Ascending aorta (tissue), 2 donors: ENCODE results near the gene MYBPC1. TPM values are rescaled to one million over a fixed set of nuclear protein-coding genes. Genes with fewer than 3 reads are reported as not detected.

Experiments used
- DNase-seq, 2 donors: peaks; one replicate each; pipeline ENCODE4 v3.0.0-alpha.2; 2019; ENCODE audit warnings: low spot score in 2 of 2
- H3K27ac ChIP-seq, 2 donors: fragments of 200-600 bp; sonication (generic); one replicate each; pipeline ENCODE4 v1.5.1; 2016 to 2017; ENCODE audit warnings: mild to moderate bottlenecking in 1 of 2
- H3K27me3 ChIP-seq: fragments of 200-600 bp; sonication (generic); one replicate; pipeline ENCODE4 v1.5.1; 2017
- H3K36me3 ChIP-seq, 2 donors: fragments of 200-600 bp; sonication (generic); one replicate each; pipeline ENCODE4 v1.5.1; 2016
- H3K4me1 ChIP-seq, 2 donors: fragments of 200-600 bp; sonication (generic); one replicate each; pipeline ENCODE4 v1.5.1; 2016 to 2017; ENCODE audit warnings: mild to moderate bottlenecking in 1 of 2
- H3K4me3 ChIP-seq, 2 donors: fragments of 200-600 bp; sonication (generic); one replicate each; pipeline ENCODE4 v1.5.1; 2016 to 2017; ENCODE audit warnings: mild to moderate bottlenecking in 1 of 2
- H3K9me3 ChIP-seq, 2 donors: fragments of 200-600 bp; sonication (generic); one replicate each; pipeline ENCODE4 v1.5.1; 2016
- intact Hi-C: fragments of 100-400 bp; cut with DNase I; formaldehyde crosslinking; loops from one replicate; pipeline ENCODE4 v1.15.1; 2023
- total RNA-seq: library from RNA; depleted of rRNA; stranded (reverse); fragments of >200 nt; gene quantifications from one replicate; pipeline ENCODE4 v1.1.0, GENCODE V29; 2016
- TF ChIP-seq, protein P1 (sequence below), 3 experiments: fragments of 200-600 bp in 2 of 3; fragments of 450-650 bp in 1 of 3; sonication (generic) in 2 of 3; IDR thresholded peaks; one replicate each; pipeline ENCODE4 v1.5.1; 2016 to 2019; ENCODE audit warnings: antibody characterized with exemption in 3 of 3, mild to moderate bottlenecking in 1 of 3, moderate library complexity in 1 of 3

MYBPC1 gene
- total RNA-seq, 1 donor from 2014 or later = not detected

DNA sequence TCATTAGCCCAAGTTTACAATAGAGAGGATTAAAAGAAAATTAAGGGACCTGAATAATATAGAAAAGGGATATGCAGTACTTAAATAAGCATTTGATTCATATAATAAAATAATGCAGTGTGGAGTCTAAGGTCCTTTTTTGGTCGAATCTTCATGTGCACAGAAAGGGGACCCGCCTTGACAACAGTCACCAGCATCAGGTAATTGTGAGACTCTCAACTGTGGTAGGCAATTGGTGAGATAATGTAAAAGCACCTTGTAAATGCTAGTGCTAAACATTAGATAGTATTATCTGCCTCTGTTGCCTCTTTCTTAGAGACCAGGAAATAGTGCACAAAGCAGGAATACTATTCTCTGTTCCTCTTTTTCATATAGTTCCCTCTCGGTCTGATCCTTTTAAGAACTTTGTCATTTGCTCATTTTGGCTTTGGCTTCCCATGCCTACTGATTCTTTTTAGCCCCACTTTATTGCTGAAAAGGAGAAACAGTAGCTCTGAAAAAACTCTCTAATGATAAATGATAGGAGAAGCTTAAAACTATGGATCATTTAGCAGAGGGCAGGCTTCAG is 120.2 kb downstream of the MYBPC1 start:
- Histone ChIP-seq H3K27me3 (no peaks in the 10 kb centered on the region), H3K4me1 (peaks cover 0 to 3% of the 10 kb centered on the region in 2 donors), H3K4me3 (no peak overlapping the region), H3K9me3 (no peaks in the 10 kb centered on the region), H3K36me3 (peaks cover 0 to 10% of the 10 kb centered on the region in 2 donors), H3K27ac (no peak overlapping the region)
- intact Hi-C loops = no loop called here
- no peak for DNase-seq
- TF ChIP-seq, protein P1, sequence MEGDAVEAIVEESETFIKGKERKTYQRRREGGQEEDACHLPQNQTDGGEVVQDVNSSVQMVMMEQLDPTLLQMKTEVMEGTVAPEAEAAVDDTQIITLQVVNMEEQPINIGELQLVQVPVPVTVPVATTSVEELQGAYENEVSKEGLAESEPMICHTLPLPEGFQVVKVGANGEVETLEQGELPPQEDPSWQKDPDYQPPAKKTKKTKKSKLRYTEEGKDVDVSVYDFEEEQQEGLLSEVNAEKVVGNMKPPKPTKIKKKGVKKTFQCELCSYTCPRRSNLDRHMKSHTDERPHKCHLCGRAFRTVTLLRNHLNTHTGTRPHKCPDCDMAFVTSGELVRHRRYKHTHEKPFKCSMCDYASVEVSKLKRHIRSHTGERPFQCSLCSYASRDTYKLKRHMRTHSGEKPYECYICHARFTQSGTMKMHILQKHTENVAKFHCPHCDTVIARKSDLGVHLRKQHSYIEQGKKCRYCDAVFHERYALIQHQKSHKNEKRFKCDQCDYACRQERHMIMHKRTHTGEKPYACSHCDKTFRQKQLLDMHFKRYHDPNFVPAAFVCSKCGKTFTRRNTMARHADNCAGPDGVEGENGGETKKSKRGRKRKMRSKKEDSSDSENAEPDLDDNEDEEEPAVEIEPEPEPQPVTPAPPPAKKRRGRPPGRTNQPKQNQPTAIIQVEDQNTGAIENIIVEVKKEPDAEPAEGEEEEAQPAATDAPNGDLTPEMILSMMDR (IDR thresholded peaks at IDR 0.05) = no peak

DNA sequence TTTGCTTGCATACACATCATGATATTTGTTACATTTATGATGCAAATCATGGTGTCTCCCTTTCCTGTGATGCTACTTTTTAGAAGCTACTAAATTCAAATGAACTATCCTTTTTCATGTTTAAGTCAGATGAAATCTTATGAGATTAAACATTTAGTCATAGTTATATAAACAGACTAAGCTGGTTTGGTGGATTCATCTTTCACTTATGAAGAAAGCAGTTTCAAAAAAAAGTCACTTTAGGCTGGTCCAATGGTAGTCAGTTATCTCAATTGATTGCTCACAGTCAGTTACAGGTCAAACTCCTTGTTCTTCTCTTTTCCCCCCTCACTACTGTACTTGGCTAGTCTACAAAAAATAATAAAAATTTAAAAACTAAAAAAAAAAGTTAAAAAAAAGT is 124.8 kb downstream of the MYBPC1 start:
- DNase-seq = no peak
- Histone ChIP-seq H3K27ac (no peak overlapping the region), H3K4me3 (no peak overlapping the region), H3K9me3 (no peaks in the 10 kb centered on the region), H3K36me3 (peaks cover 8 to 33% of the 10 kb centered on the region in 2 donors), H3K4me1 (no peaks in the 10 kb centered on the region), H3K27me3 (no peaks in the 10 kb centered on the region)
- intact Hi-C loops = no loop called here
- TF ChIP-seq, protein P1 (IDR thresholded peaks at IDR 0.05) = no peak

DNA sequence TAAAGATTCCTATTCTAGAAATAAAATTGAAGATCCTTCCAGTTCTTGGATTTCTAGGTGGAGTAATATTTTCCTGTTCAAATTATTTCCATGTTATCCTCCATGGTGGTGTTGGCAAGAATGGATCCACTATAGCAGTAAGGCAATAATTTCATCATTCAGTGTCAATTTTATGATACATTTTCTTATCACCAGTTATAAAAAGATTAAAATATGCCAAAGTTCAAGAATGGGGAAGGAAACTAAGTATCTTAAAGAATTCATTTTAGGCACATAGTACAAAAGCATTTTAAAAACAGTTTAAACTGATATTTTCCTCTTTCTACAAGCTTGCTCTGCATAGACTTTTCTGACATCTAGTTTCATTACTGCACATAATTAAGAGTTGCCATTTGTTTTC is 125.3 kb downstream of the MYBPC1 start:
- TF ChIP-seq, protein P1 (IDR thresholded peaks at IDR 0.05) = no peak
- Histone ChIP-seq H3K9me3 (no peaks in the 10 kb centered on the region), H3K4me1 (no peaks in the 10 kb centered on the region), H3K36me3 (peaks cover 8 to 32% of the 10 kb centered on the region in 2 donors), H3K27me3 (no peaks in the 10 kb centered on the region), H3K27ac (no peak overlapping the region), H3K4me3 (no peak overlapping the region)
- DNase-seq = no peak
- intact Hi-C loops = no loop called here

DNA sequence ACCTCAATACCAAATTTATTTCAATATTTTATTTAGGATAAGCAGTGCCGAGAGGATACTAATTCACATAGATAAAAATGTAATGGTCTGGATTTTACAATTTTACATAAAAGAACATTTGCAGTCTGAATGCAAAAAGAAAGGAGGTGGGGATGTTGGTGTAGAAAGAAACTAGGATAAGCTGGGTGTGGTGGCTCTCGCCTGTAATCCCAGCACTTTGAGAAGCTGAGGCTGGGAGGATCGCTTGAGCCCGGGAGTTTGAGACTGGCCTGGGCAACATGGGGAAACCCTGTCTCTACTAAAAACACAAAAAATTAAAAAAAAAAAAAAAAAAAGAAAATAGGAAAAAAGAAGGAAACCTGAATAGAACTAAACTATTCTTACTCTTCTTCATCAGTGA is 127.6 kb downstream of the MYBPC1 start:
- Histone ChIP-seq H3K4me1 (no peaks in the 10 kb centered on the region), H3K36me3 (peaks cover 12 to 37% of the 10 kb centered on the region in 2 donors), H3K9me3 (no peaks in the 10 kb centered on the region), H3K4me3 (no peak overlapping the region), H3K27me3 (no peaks in the 10 kb centered on the region), H3K27ac (no peak overlapping the region)
- intact Hi-C loops = no loop called here
- DNase-seq = no peak
- TF ChIP-seq, protein P1 (IDR thresholded peaks at IDR 0.05) = no peak

DNA sequence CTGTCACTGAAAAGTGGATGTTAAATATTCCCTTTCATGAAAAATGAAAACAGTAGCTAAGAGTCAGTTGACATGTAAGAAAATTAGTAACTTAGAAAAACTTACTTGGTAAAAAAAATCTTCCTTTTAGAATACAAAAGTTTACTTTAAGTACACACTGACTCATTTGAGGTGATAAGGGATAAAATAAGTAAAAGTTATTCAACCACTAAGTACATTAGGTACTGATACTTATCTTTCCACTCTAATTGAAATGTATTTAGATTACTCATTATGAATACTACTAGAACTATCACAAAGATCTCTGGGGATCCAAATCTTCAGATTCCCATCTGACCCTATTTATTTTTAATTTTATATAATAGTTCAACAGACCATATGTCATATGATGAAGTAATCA is 132.3 kb downstream of the MYBPC1 start:
- Histone ChIP-seq H3K36me3 (peaks cover 12 to 54% of the 10 kb centered on the region in 2 donors), H3K27me3 (no peaks in the 10 kb centered on the region), H3K27ac (no peak overlapping the region), H3K9me3 (no peaks in the 10 kb centered on the region), H3K4me3 (no peak overlapping the region), H3K4me1 (no peaks in the 10 kb centered on the region)
- DNase-seq = no peak
- intact Hi-C loops = no loop called here
- TF ChIP-seq, protein P1 (IDR thresholded peaks at IDR 0.05) = no peak

DNA sequence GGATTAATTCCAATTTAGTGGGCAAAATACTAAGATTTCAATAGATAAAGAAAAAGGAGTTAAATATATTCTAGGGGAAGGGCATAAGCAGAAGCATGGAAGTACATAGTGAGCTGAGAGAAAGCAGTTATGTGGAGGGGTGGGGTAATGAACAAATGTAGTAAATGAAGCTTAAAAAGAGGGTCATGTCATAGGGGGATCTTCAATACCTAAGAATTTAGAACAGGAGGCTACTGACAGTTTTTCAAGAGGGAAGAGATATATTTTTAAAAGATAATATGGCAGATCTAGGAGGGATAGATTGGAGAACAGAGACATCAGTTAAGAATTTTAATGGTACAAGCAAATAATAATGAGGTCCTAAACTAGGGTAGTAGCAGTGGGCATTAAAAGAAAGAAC is 135.1 kb downstream of the MYBPC1 start:
- DNase-seq = no peak
- Histone ChIP-seq H3K27ac (no peak overlapping the region), H3K36me3 (peaks cover 4 to 48% of the 10 kb centered on the region in 2 donors), H3K9me3 (no peaks in the 10 kb centered on the region), H3K4me1 (no peaks in the 10 kb centered on the region), H3K4me3 (no peak overlapping the region), H3K27me3 (no peaks in the 10 kb centered on the region)
- intact Hi-C loops = no loop called here
- TF ChIP-seq, protein P1 (IDR thresholded peaks at IDR 0.05) = no peak
